ENCODE data around the gene COBLL1.

- TF ChIP-seq EZH2phosphoT487 (IDR thresholded peaks at IDR 0.05; ENCODE audit: low read depth, severe bottlenecking, unreplicated experiment) (no peak), EZH2 (IDR thresholded peaks at IDR 0.05; ENCODE audit: borderline replicate concordance) (no peak)
These were observed 127.2 kb downstream of the COBLL1 start for GRCh38 chr2:164714471-164714870.

Measured in hepatocyte (in vitro differentiated cells).